ENCODE data around the gene ZFC3H1.
A peak's percentile ranks its signal among the peaks of the same experiment; 100 is the strongest.
"Not testable (repeated sequence)": the region's sequence is repeated elsewhere in the genome, so short reads cannot be mapped to it uniquely, and the experiment has no call there.

Gene ZFC3H1

DNA sequence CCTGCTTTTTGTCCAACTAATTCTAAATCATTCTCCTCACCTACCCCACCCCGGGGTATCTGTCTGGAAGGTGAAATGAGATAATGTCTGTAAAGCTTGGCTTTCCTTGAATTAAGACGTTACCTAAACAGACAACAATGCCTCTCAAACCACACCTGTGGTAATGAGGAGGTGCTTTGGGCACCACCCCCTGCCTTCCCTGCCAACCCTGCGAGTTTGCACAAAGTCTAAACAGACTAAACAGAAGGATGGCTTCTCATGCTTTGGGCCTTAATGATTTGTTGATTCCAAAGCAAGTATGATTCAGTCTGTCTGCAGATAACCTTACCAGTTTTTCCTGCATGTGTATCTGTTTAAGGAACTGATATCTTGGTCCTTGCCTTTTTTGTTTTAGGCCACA lies 82.4 kb downstream of the ZFC3H1 start:
- no peak for DNase-seq (ENCODE audit: low read depth in 2 of 2)

- no peak for DNase-seq (ENCODE audit: low read depth in 2 of 2)
Measured at GRCh38 chr12:71578694-71579258, 84.9 kb downstream of the ZFC3H1 start.

DNA sequence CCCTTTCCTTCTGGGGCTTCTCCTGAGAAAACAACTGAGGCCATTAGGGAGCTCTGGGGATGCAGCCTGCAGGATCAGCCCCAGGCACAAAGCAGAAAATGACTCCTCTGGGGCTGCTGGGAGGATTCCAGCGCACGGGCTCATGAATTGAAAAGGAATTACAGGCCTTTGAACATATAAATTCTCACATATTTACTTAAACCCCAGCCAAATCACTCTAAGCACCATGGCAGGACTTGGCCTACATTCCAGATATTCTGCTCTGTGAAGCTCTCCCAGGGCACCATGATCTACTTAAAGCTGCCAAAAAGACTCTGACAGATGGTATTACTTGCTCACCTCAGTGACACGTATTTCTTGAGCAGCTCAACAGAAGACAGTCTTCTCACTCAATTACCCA lies 87.2 kb downstream of the ZFC3H1 start:
- no peak for DNase-seq (ENCODE audit: low read depth in 2 of 2)

DNA sequence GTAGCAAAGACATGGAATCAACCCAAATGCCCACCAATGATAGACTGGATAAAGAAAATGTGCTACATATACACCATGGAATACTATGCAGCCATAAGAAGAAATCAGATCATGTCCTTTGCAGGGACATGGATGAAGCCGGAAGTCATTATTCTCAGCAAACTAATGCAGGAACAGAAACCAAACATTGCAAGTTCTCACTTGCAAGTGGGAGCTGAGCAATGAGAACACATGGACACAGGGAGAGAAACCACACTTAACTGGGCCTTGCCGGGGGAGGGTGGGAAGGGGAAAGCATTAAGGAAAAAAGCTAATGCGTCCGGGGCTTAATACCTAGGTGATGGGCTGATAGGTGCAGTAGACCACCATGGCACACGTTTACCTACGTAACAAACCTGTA lies 93.8 kb downstream of the ZFC3H1 start:
- DNase-seq (ENCODE audit: low read depth in 2 of 2): not testable (repeated sequence)

DNA sequence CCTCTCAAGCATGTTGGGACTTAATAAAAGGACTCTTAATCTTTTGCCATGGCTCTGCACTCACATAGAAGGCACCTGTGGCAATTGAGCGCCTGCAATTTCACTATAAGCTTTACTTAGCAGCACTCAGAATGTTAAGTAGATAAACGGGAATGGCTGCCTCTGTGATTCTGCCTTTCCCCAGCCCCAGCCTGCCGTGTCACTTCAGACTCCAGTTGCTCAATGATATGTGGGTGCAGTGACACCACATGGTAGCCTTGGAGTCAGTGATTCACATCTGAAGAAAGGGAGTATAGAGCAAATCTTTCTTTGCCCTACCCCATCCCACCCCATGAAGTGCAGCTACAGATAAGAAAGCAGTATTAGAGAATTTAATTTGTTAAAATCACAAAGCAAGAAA lies 96.1 kb downstream of the ZFC3H1 start:
- no peak for DNase-seq (ENCODE audit: low read depth in 2 of 2)

DNA sequence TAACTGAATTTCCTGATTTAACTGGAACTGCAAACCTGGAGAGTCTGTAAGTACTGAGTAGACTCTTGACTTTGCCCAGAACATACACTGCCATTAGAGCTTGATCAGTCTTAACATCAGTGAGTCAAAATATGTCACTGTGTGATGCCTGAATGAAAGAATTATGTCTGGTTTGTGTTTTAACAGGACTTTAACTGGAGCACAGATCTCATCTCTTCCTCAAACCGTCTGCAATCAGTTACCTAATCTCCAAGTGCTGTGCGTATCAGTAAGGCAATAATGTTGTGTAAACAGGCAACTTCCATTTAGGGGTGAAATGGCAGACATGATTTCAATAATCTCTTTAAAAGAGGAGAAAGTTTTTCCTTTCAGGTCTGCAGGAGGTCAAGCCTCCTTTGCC lies 97.0 kb downstream of the ZFC3H1 start:
- DNase-seq (ENCODE audit: low read depth in 2 of 2): no peak

GRCh38 chr12:71565535-71565934 lies 98.1 kb downstream of the ZFC3H1 start:
- DNase-seq (ENCODE audit: low read depth in 2 of 2): peak; percentile 15 to 22

DNA sequence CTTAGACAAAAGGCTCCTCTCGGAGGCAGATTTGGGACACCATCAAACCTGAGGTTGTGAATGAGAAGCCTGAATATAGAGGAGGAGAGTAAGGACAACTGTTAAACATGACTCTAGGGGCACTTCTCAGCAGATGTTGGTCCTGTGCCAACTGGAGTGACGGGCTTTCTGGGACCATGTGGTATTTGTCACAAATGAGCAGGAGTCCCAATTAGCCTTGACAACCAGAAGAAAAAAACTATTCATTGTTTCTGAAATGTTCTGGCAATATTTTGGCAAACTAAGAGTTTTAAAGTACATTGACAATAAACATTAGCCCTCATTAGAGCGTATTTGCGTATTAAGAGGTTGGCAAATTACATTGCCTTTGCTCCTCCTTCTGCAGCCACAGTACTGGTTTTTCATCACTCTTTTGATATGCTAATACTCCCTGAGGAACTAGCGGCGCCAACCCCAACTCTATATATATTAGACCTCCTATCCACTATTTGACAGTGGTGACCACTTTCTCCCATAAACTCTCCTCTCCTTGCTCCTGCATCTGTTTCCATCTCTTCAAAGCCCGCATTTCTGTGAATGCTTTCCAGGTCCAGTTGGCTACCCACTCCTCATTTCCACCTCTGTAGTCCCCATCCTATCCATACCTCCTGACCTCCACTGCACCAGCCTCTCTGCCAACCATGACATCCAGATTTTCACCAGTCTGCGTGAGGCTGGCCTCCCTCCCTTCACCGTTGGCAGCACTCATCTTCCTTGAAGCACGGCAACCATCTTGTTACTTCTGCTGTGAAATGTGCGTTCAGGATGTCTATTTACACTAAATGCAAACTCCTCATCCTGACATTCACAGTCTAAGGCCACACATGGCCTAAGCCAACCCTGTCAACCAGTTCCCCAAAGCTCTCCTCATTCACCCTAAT lies 100.7 kb downstream of the ZFC3H1 start:
- DNase-seq (ENCODE audit: low read depth in 2 of 2): no peak
